Measurements from ENCODE around the gene ARSB. TPM values are rescaled to one million over a fixed set of nuclear protein-coding genes. Genes with fewer than 3 reads are reported as not detected.

Gene ARSB
- total RNA-seq, 1 experiment from 2014 or later, result 18.1 TPM

DNA sequence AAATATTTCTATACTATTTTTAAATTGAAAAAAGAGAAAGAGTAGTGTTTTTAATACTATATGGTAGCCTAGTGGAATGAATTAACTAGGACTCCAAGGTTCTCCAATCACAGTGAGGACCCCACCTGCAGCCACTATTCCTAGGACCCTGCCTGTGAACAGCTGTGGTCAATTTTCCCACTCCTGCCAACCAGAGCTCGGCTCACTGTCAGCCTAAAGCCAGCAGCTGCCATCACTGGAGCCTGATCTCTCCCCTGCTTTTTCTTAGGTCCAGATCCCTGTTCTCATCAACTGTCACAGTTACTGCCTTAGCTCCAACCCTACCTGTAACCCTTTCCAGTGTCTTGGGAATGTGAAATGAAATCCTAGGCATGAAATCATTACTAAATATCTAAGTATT, 25.3 kb downstream of the ARSB start:
- TF ChIP-seq CTCF (IDR thresholded peaks at IDR 0.05) (no peak), TCF7L2 (IDR thresholded peaks at IDR 0.05; ENCODE audit: low read depth, low read length) (no peak), POLR2AphosphoS5 (IDR thresholded peaks at IDR 0.05; ENCODE audit: low read depth, low read length) (no peak), REST (IDR thresholded peaks at IDR 0.05; ENCODE audit: insufficient read depth in 1 of 2, low read depth in 2 of 2, low read length in 1 of 2) (no peak), SIN3A (IDR thresholded peaks at IDR 0.05; ENCODE audit: borderline replicate concordance, insufficient read depth, low read depth, low read length) (no peak)
- no peaks in the 10 kb centered on the region for H3K4me1 ChIP-seq (ENCODE audit: control insufficient read depth, insufficient read depth, low read length)
- H3K27ac ChIP-seq (ENCODE audit: low read length), result no peak overlapping the region
- BruUV-seq (replicated peaks), result no TSS peak
- ChIA-PET CTCF (no interaction called here), POLR2A (no interaction called here)
- no peak overlapping the region for H3K4me3 ChIP-seq (ENCODE audit: low read depth in 2 of 2, low read length in 2 of 2)
- H3K36me3 ChIP-seq (ENCODE audit: control insufficient read depth, insufficient read depth, low read length), result no peaks in the 10 kb centered on the region
- no peak for ATAC-seq
- in situ Hi-C loops (cut with HindIII; ENCODE audit: low pct_unique_long_range_greater_than_20kb, low sequenced_read_pairs), result no loop called here
- no peaks in the 10 kb centered on the region for H3K27me3 ChIP-seq (ENCODE audit: control insufficient read depth, insufficient read depth, low read length)
- no peak for DNase-seq (ENCODE audit: low read depth, low spot score)
- H3K9me3 ChIP-seq (ENCODE audit: control insufficient read depth, insufficient read depth, low read depth, low read length), result no peaks in the 10 kb centered on the region
- intact Hi-C loops (cut with micrococcal nuclease; ENCODE audit: unreplicated experiment), result loop anchor here (10.0 kb wide), 1 partner anchor 55 kb away; no protein-coding TSS in a partner anchor

GRCh38 chr5:78958672-78959445, 26.3 kb downstream of the ARSB start:
- in situ Hi-C loops (cut with HindIII; ENCODE audit: low pct_unique_long_range_greater_than_20kb, low sequenced_read_pairs), result no loop called here
- no TSS peak for BruUV-seq (replicated peaks)
- CTCF ChIA-PET, result no interaction called here
- Histone ChIP-seq H3K27me3 (ENCODE audit: control insufficient read depth, insufficient read depth, low read length) (no peaks in the 10 kb centered on the region), H3K27ac (ENCODE audit: low read length) (no peak overlapping the region), H3K36me3 (ENCODE audit: control insufficient read depth, insufficient read depth, low read length) (no peaks in the 10 kb centered on the region), H3K4me3 (ENCODE audit: low read depth in 2 of 2, low read length in 2 of 2) (no peak overlapping the region), H3K4me1 (ENCODE audit: control insufficient read depth, insufficient read depth, low read length) (no peaks in the 10 kb centered on the region), H3K9me3 (ENCODE audit: control insufficient read depth, insufficient read depth, low read depth, low read length) (no peaks in the 10 kb centered on the region)
- ATAC-seq, result no peak
- intact Hi-C loops (cut with micrococcal nuclease; ENCODE audit: unreplicated experiment), result no loop called here
- no peak for DNase-seq (ENCODE audit: low read depth, low spot score)
- TF ChIP-seq SIN3A (IDR thresholded peaks at IDR 0.05; ENCODE audit: borderline replicate concordance, insufficient read depth, low read depth, low read length) (no peak), CTCF (IDR thresholded peaks at IDR 0.05) (no peak), POLR2AphosphoS5 (IDR thresholded peaks at IDR 0.05; ENCODE audit: low read depth, low read length) (no peak), TCF7L2 (IDR thresholded peaks at IDR 0.05; ENCODE audit: low read depth, low read length) (no peak), REST (IDR thresholded peaks at IDR 0.05; ENCODE audit: insufficient read depth in 1 of 2, low read depth in 2 of 2, low read length in 1 of 2) (no peak)
- POLR2A ChIA-PET, result interaction anchor here (0.6 kb wide), 1 partner anchor 463 kb away, joined by 5 read pairs; no protein-coding TSS in a partner anchor
